Nephron progenitor cell (in vitro differentiated cells): ENCODE data around the gene PBX4.

Source experiments
- DNase-seq: peaks from one replicate; pipeline ENCODE4 v3.0.0; 2021
- H3K27ac Mint-ChIP-seq: 2 replicates; pipeline ENCODE4 v1.8.0; 2021; ENCODE audit warnings: mild to moderate bottlenecking, moderate library complexity, mixed read lengths
- H3K27me3 Mint-ChIP-seq: 2 replicates; pipeline ENCODE4 v1.8.0; 2021; ENCODE audit warnings: mild to moderate bottlenecking, low read depth, mixed read lengths; ENCODE audit not compliant: poor library complexity
- H3K36me3 Mint-ChIP-seq: 2 replicates; pipeline ENCODE4 v1.8.0; 2021; ENCODE audit warnings: low read depth, mixed read lengths
- H3K4me1 Mint-ChIP-seq: 2 replicates; pipeline ENCODE4 v1.8.0; 2021; ENCODE audit warnings: mixed read lengths
- H3K4me3 Mint-ChIP-seq: 2 replicates; pipeline ENCODE4 v1.8.0; 2021; ENCODE audit warnings: mild to moderate bottlenecking, moderate library complexity, mixed read lengths
- H3K9me3 Mint-ChIP-seq: 2 replicates; pipeline ENCODE4 v1.8.0; 2021; ENCODE audit warnings: mild to moderate bottlenecking, moderate library complexity, mixed read lengths
- TF ChIP-seq, protein P1 (sequence below): fragments of 200-600 bp; sonication (generic); IDR thresholded peaks from 2 replicates; pipeline ENCODE4 v1.5.0; 2021; ENCODE audit warnings: antibody characterized with exemption

The PBX4 gene

DNA sequence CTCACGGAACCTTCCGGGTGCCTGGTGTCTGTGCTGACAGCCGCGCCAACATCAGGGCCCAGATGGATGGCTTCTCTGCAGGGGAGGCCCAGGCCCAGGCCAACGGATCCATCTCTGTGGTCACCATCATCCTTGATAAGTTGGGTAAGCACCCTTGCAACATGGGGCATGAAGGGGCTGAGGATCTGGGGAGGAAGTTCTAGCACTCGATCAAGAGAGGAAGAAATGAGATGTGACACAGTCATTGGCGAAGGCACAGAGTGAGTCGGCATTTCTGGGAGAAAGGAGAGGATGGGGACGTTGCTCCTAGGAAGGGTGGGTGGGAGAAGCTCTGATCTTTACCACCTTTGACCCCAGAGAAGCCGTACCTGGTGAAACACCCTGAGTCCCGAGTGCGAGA is 76.0 kb downstream of the PBX4 start:
- peaks cover 20% of the 10 kb centered on the region for H3K27me3 Mint-ChIP-seq
- no peak for DNase-seq

GRCh38 chr19:19541616-19542015 is 76.9 kb downstream of the PBX4 start:
- TF ChIP-seq, protein P1, sequence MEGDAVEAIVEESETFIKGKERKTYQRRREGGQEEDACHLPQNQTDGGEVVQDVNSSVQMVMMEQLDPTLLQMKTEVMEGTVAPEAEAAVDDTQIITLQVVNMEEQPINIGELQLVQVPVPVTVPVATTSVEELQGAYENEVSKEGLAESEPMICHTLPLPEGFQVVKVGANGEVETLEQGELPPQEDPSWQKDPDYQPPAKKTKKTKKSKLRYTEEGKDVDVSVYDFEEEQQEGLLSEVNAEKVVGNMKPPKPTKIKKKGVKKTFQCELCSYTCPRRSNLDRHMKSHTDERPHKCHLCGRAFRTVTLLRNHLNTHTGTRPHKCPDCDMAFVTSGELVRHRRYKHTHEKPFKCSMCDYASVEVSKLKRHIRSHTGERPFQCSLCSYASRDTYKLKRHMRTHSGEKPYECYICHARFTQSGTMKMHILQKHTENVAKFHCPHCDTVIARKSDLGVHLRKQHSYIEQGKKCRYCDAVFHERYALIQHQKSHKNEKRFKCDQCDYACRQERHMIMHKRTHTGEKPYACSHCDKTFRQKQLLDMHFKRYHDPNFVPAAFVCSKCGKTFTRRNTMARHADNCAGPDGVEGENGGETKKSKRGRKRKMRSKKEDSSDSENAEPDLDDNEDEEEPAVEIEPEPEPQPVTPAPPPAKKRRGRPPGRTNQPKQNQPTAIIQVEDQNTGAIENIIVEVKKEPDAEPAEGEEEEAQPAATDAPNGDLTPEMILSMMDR, result no peak

More for the DNA sequence above, 76.0 kb downstream of the PBX4 start:
- Mint-ChIP-seq H3K9me3 (no peaks in the 10 kb centered on the region), H3K36me3 (no peaks in the 10 kb centered on the region), H3K4me3 (no peak overlapping the region), H3K4me1 (peaks cover 7% of the 10 kb centered on the region), H3K27ac (no peak overlapping the region)
- TF ChIP-seq, protein P1, result no peak

GRCh38 chr19:19540715-19541515 is 77.6 kb downstream of the PBX4 start:
- H3K4me3 Mint-ChIP-seq, result no peak overlapping the region
- H3K4me1 Mint-ChIP-seq, result peaks cover 7% of the 10 kb centered on the region
- no peak overlapping the region for H3K27ac Mint-ChIP-seq
- TF ChIP-seq, protein P1, result no peak
- H3K36me3 Mint-ChIP-seq, result no peaks in the 10 kb centered on the region
- peaks cover 20% of the 10 kb centered on the region for H3K27me3 Mint-ChIP-seq
- peak; percentile 70 for DNase-seq
- H3K9me3 Mint-ChIP-seq, result no peaks in the 10 kb centered on the region

More at GRCh38 chr19:19541616-19542015, 76.9 kb downstream of the PBX4 start:
- no peaks in the 10 kb centered on the region for H3K36me3 Mint-ChIP-seq
- DNase-seq, result no peak
- no peaks in the 10 kb centered on the region for H3K9me3 Mint-ChIP-seq
- H3K27ac Mint-ChIP-seq, result no peak overlapping the region
- no peak overlapping the region for H3K4me3 Mint-ChIP-seq
- peaks cover 20% of the 10 kb centered on the region for H3K27me3 Mint-ChIP-seq
- H3K4me1 Mint-ChIP-seq, result peaks cover 7% of the 10 kb centered on the region

- H3K9me3 Mint-ChIP-seq, result no peaks in the 10 kb centered on the region
These were observed 78.3 kb downstream of the PBX4 start for GRCh38 chr19:19540064-19540714.

DNA sequence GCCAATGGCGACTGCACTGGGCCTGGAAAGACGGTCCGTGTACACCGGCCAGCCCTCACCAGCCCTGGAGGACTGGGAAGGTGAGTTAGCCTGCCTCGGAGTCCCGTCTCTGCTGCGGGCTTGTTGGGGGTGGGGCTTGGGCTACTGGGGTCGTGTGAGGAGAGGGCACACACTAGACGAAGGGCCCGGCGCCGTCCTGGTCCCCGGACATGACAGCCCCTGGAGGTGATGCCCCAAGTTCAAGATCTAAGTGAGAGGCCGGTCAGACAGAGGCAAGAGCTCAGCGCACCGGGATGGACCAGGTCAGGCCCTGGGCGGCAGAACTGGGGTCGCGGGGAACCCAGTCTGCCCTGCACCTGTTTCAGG is 78.8 kb downstream of the PBX4 start:
- Mint-ChIP-seq H3K4me3 (no peak overlapping the region), H3K9me3 (no peaks in the 10 kb centered on the region), H3K27me3 (peaks cover 20% of the 10 kb centered on the region), H3K27ac (no peak overlapping the region), H3K4me1 (peaks cover 7% of the 10 kb centered on the region), H3K36me3 (no peaks in the 10 kb centered on the region)
- no peak for DNase-seq
- TF ChIP-seq, protein P1, result no peak

More at GRCh38 chr19:19540064-19540714, 78.3 kb downstream of the PBX4 start:
- DNase-seq, result peak; percentile 43
- Mint-ChIP-seq H3K27me3 (peaks cover 20% of the 10 kb centered on the region), H3K36me3 (no peaks in the 10 kb centered on the region), H3K4me1 (peaks cover 7% of the 10 kb centered on the region), H3K4me3 (no peak overlapping the region), H3K27ac (no peak overlapping the region)
- TF ChIP-seq, protein P1, result no peak
